Medulla oblongata (tissue), 1 donor: ENCODE data around the gene RGS16.
A peak's percentile ranks its signal among the peaks of the same experiment; 100 is the strongest.

ENCODE experiments used
- DNase-seq: peaks from one replicate; pipeline ENCODE4 v3.0.0-alpha.2; 2015; ENCODE audit errors: extremely low spot score

Gene RGS16

DNA sequence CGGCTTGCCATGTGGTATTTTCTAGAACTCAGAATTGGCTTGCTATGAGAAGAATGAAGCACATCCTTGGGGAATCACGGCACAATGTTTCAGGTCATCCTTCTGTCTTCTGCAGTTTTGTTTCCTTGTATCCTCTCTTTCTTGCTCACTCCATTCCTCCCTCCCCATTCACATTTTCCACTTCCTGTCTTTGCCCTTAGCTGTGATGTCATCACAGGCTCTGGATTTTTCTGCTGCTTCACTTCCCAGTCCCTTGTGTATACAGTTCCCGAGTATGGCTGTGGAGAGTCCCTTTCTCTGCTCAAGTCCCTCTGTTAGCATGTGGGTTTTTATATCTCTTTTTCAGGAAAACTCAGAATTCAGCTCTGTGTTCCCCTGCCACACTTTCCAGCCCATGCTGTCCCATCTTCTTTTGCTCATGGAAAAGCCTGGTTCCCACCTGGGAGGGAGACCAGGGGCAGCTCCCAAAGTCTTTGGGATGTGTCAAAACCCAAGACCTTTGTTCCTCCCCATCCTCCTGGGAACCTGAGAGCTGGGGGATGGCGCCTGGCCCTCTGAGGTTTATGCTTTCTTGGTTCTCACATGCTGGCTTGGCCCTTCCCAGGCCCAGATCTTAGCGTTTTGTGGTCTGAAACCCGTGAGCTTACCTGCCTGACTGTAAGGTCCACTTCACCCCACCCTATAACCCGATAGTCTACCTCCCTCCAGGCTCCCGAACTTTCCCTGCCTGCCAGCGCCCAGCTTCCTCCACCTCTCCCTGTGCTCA lies 4.8 kb upstream of the RGS16 start:
- no peak for DNase-seq

DNA sequence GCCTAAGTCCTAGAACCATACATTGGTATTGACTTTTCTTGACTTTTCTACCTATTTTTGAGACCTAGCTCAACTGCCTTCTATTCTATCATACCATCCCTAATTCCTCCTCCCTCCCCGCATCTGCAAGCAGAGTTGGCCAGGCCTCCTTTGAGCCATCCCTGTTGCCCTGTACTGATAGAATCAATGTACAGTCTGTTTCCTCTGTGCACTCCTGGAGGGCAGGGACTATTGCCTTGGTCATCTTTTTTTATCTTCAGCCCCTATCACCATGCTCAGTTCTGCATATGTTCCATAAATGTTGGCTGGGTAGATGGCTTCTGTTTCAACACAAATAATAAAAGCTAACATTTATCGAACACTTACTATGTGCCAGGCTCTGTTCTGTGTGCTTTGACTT lies 4.0 kb upstream of the RGS16 start:
- no peak for DNase-seq

DNA sequence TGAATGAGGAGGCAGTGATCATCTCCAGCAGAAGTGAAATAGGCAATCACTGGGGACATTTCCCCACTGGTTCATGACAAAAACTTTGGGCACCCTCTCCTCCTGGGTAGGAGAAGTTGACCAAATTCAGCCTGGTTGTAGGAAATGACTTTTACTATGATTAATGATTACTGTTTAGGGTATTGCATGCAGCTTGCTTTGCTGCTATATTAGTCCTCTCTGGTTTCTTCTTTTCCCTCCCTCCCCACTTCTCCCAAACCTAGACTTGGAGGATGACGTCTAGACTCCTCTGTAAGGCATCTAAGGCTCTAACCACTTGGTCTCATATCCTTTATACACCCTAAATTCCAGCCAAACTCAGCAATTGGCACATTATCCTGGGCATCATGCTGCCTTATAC lies 3.4 kb upstream of the RGS16 start:
- DNase-seq, result no peak

DNA sequence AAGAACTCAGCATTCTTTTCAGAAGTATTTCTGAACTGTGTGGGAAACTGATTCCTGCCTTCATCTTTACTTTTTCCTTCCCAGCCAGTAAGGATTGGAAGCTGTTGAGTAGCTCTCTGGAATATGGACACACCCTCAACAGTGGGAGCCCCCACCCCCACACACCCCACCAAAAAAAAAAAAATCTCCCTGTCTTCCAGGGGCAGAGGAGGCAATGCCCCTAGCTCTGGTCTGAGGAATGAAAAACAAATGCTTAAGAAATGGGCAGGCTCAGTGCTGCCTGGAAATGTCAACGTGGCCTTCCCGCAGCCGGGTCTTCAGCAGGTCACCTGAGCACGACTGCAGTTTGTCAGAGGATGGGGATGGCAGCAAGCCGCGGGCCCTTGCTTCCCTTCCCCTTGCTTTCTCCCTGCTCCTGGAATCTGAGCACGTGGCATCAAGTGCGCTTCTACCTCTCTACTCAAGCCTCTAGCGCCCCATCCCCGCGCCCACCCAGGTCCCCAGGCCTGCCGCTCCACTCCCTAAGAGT lies 479 bp downstream of the RGS16 start:
- no peak for DNase-seq

DNA sequence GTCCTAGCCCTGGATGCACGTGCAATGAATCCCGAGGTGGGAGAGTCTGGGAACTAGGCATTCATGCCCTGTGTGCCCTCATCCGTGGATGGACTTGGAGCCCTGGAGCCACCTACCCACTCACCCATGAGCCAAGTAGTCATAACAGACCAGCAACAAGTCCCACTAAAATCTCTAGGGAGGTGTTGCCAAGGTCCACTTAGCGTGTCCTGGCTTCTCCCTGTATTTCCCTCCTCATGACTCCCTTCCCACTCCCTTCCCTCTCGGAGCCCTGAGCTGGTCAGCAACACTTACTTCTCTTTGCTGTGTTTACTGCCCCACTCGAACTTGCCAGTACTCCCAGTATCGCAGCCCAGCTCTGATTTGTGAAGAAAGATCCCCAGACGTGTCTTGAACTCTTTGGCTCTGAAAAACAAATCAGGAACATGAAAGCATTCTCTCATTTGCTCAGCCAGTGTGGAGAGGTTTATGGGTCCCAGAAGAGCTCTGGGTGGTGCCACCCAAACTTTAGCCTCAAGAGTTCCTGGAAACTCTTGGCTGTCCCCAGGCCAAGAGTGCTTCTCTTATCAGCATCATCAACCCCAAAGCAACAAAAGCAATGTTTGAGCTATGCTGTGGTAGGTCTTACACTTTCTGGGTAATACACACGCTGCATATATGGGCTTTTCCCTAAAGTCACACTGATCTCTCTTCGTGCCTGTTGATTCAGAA lies 1.1 kb downstream of the RGS16 start:
- peak; percentile 48 for DNase-seq

DNA sequence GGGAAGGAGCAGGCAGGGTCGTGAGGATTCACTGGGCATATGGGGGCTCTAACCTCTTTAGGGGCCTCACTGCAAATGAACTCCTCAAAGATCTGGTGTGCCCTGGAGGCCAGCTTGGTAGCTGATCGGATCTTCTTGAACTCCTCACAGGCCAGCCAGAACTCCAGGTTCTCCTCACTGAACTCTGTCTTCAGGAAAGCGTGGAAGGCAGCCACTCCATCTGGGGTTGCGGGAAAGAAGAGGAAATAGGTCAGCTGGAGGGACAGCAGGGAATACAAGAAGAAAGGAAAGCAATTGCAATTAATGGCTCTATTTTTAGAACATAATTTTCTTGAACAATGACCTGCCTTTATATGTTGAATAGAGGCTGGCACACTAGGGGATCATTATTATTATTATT lies 2.3 kb downstream of the RGS16 start:
- no peak for DNase-seq

DNA sequence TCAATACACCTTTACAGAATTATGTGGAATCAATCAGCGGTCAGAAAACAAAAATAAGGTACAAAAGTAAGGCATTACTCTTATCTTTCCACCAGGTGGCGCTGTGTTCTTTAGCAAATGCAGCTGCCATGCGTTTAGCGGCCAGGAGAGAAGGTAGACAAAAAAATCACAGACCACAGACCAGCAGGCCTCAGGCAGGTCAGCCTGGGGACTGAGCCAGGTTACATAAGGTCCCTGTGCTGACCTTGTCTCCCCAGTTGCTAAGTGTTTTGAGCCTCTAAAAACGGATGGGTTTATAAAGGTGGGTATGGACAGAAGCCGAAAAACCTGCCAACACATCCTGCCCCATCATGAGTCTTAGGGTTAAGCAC lies 2.8 kb downstream of the RGS16 start:
- peak; percentile 94 for DNase-seq

DNA sequence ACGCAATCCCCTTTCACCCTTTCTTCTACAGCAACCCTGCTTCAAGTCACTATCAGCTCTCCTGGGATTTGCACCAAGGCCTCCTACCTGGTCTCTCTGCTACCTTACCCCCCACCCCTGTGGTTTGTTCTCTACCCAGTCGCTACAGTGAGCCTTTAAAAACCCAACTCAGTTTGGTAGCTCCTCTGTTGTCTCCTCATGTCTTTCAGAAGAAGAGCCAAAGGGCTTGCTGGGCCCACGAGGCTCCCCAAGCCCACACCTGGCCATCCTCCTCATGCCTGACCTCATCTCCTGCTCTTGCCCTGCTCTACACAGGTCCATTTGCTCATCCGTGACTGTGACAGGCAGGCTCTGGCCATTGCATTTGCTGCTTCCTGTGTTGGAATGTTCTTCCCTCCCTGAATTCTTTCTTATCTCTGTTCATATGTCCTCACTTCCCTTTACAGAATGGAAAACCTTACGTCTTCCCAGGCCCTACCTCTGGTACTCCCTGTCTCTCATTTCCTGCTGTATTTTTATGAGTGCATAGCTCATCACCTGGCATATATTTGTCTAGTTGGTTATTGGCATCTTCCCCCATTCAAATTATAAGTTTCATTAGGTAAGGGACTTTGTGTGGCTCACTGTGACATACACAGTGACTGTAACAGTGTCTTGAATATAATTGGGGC lies 3.3 kb downstream of the RGS16 start:
- DNase-seq, result no peak

DNA sequence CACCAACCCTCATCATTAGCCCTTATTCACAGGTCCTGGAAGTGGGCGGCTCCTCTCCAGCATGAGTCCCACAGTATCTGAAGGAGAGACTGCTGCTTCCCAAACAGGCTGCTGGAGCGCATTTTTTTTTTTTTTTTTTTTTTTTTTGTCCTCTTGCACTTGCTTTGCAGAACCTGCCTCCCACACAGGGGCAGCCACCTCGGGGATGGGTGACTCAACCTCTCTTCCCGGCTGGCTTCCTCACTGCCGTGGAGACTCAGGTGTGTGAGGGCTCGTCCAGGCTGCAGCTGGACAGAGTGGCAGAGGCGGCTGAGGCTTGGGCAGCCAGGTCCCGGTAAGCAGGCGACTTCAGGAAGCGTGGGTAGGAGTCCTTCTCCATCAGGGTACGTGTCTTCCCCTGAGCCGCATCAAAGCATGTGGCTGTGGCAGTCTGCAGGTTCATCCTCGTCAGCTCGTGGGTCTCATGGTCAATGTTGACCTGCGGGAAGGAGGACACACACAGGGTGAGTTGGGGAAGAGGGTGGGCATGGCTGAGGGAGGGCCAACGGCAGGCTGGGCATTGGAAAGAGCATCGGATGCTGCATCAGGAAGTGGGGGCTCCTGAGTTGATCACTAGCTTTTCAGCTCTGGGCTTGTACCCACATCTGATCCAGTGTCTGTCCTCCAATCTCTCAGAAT lies 4.0 kb downstream of the RGS16 start:
- DNase-seq, result no peak

DNA sequence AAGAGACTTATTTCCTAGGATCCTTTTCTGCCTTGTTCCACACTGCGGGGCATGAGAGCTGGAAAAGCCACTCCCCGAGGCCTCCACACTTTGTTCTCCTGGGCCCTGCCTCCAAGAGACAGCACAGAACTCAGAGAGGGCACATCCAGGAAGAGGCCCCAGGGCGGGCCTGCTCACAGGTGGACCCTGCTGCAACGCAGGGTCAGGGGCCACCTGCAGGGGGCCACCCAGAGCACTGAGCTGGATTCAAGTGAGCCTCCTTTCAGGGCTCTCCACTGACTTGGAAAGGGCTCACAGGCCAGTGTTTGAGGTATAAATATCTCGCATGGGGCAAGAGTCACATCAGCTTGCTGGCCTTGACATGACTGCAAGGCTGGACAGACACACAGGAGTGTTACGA lies 4.8 kb downstream of the RGS16 start:
- DNase-seq, result no peak

DNA sequence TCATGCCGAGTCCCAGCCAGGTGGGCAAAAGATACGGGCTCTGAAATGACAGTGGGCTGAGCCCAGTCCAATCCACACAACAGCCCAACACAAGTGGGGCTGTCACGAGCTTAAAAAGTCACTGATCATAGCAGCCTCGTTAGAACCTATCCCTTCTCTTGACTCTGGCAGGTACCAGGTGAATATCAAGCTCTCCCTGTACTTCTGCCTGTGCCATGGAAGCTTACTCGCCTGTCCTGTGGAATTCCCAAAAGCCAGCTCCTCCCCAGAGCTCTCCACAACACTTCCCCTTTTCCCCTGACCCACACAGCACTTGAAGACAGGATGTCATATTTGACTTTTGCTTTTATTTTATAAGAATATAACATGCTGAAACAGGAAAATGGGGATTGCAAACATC lies 5.9 kb downstream of the RGS16 start:
- no peak for DNase-seq

DNA sequence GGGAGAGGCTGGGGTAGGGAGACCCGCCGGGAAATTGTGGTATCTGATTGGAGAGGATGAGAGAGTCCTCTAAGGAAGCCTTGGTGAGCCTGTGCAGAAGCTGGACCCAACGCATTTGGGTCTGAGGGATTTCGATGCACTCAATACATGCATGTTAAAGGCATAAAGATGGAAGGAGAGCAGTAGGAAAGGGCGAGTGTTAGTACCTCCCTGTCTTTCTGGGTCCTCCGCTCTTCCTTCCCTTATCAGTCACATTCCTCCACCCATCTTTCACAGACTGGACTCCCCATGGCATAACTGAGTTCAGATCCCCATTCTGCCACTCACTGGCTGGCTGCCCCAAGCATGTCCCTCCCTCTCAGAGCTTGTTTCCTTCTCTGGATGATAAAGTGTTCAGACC lies 7.3 kb downstream of the RGS16 start:
- DNase-seq, result no peak

DNA sequence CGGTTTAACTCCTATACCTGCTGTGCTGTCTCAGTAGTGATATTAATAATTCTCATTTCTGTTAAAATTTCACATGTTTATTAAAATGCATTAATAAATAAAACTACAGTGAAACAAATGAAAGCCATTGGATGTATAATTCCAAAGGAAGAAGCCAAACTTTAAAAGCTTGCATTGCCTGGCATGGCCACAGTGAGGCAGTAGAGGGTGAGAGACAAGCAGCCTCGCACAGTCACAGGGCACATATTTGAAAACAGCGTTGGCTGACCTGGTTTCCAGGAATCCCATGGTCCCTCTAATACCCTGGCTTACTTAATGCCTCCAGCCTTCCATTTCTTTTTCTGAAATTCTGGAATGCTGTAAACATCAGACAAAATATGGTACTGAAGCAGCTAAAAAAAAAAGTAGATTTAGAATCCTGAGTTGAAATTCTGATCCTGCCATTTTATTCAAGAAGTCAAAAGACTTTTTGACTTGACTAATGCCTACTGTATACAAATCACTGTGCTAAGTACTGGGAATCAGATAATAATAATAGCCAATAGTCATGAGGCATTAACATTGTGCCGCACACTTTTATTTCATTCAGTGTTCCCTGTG lies 8.4 kb downstream of the RGS16 start:
- DNase-seq, result peak; percentile 80

DNA sequence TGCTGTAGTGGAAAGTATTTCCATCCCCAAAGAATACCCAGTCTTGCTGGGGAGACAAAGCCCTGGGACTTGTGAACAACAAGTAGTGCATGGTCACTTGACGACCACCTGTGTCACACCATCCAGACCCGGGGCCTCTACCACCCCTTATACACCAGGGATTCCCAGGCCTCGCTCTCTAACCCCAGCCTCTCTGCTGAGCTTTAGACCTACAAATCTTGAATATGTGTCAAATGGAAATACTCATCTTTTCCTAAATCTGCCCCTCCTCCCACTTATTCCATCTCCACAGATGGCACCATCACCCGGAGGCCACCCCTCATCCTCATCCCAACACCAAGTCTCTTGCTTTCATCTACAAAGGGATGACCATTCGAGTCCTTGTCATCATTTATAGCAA lies 14.3 kb downstream of the RGS16 start:
- DNase-seq, result no peak

DNA sequence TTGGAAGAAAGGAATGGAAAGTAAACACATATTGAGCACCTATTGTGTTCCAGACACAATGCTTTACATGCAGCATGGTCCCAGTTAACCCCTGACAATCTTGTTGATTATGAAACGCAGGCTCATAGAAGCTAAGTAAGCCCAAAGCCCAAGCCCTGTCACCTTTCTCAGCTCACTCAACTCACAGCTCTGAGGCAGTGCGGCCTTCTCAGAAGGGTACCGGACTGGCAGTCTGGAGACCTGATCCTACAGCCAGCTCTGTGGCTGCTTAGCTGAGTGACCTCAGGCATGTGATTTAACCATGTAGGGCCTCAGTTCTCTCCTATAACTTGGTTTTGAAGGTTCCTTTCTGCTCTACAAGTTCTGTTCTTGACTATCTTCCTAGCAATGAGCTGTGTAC lies 14.7 kb downstream of the RGS16 start:
- DNase-seq, result no peak

DNA sequence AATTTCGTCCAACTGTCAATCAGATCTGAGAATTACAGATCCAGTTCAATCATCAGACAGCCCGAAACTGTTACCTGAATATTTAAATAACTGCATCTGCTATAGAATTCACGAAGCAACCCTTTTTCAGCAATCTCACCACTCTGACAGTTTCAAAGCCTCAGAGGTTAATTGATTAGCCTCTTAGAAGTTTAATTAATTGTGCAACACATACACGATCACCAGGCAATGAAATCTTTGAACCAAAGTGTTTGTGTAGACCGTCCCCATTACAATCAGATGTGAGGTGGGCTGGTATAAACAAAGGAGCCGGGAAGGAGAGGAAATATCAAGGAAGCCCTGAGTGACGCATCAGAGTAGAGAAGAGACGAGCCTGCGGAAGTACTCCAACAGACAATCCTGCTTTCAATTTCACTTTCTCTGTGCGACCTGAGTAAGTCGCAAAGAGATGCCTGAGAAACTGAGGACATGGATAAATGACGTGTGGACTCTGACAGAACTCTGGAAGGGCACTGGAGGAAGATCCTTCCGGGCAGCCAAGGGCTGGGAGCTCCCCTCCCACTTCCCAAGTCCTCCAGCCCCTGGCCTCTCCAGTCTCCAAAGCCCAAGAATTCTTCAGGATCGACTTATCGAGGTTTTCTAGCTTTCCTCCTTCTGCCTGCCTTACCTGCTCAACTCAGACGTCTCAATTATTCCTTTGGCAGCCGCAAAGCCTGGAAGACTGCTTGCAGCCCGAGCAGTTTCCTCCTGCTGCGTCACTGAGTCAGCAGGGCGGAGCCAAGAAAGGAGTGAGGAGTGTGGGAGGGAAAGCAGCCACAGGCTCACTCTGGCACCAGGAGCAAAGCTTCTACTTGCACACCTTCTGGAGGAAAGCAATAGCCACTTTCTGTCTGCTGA lies 15.4 kb downstream of the RGS16 start, which contains the start of gene RNASEL:
TSS of gene RNASEL (minus strand) at position 757 of the 897 bp plus-strand sequence. CDS start 2,450 bp downstream, outside the sequence.
- DNase-seq, result peak; percentile 86

DNA sequence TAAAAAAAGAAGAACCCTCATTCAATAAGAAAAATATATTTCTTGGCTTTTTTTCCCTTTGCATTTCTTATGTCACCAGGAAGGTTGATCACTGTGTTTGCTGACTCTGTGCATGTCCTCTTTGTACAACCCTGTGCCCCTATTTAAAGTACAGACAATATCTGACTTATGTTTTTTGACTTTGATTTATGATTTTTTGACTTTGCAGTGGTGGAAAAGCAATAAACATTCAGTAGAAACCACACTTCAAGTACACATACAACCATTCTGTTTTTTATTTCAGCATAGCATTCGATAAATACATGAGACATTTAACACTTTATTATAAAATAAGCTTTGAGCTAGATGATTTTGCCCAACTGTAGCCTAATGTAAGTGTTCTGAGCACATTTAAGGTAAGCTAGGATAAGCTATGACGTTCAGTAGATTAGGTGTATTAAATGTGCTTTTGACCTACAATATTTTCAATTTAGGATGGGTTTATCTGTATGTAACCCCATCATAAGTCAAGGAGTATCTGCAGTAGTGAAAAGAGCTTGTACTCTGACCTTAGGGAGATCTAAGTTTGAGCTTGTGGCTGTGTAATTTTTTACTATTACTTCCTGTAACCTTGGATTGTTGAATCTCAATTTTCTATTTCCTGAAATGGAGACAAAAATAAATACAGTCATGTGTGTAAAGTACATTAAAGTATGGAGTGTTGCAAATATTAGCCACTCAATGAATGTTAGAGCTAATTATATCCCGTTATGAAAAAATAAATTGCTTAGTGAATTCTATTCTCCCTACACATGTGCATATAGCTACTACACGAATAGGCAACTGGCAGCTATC lies 16.3 kb downstream of the RGS16 start:
- DNase-seq, result no peak

DNA sequence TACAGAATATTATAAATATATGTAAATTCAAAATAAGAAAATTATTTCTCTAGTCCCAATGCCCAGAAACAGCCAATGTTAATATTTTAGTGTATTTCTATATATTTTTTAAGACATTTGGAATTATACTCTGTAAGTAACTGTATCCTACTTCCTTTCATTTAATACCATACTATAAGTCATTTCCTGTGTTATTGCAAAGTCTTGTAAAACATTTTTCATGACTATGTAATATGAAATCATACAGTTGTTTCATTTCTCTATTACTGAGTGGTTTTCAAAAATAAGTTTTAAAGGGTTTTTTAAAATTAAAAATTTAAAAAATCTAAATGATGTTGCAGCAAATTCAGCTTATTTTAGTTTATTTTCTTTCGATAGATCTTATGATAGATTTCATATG lies 17.1 kb downstream of the RGS16 start:
- no peak for DNase-seq

DNA sequence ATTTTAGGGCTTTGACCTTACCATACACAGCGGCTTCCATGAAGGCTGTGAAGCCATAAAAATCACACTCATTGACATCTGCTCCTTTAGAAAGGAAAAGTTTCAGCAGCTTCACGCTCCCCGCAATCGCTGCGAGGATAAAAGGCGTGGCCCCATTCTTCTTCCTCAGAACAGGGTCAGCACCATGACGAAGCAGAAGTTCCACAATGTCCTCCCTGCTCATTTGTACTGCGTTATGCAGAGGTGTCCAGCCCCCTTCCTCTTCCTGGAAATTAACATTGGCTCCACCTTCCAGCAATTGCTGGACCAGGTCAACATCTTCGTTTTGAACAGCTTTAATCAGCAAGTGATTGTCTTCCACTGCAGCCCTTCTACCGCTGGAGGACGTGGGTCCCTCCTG lies 17.8 kb downstream of the RGS16 start:
- no peak for DNase-seq

DNA sequence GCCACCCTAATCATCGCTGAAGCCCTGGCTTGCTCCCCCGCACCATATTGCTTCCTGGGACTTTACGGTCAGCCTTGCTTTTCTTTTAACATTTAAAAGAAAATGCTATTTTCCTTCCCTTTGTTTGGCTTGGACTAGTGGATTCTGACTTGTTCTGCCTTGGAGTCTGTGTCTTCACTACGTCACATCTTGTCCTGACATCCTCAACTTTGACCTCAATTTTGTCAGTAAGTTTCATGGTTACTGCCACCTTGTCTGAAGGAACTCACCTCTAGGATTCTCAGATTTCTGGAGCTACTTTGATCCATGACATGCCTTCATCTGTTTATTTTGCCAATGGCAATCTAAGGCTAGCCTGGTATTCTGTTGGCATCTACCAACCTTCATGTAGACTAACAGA lies 19.4 kb downstream of the RGS16 start:
- DNase-seq, result no peak
